Astrocyte (in vitro differentiated cells and primary cell): ENCODE data around the gene ZNF165. TPM values are rescaled to one million over a fixed set of nuclear protein-coding genes. Genes with fewer than 3 reads are reported as not detected.

Source experiments
- DNase-seq: peaks from one replicate; pipeline ENCODE4 v3.0.0-alpha.2; 2010; ENCODE audit warnings: low read depth
- FAIRE-seq: peaks from 2 replicates; lab custom pipeline; 2011; peaks lifted over from hg19 to GRCh38; lab: Jason Lieb, UNC
- H2AFZ ChIP-seq: 2 replicates; pipeline ENCODE4 v1.6.0; 2012; ENCODE audit warnings: low read depth, low read length, inconsistent platforms
- H3K27ac ChIP-seq: 2 replicates; pipeline ENCODE4 v1.5.1; 2011; ENCODE audit warnings: low read depth, low read length, inconsistent platforms
- H3K27me3 ChIP-seq: 2 replicates; pipeline ENCODE4 v1.6.0; 2011; ENCODE audit warnings: low read length, inconsistent platforms; ENCODE audit not compliant: insufficient read depth
- H3K36me3 ChIP-seq: 2 replicates; pipeline ENCODE4 v1.5.1; 2011; ENCODE audit warnings: low read length, inconsistent platforms; ENCODE audit not compliant: insufficient read depth
- H3K4me1 ChIP-seq: 2 replicates; pipeline ENCODE4 v1.5.1; 2011; ENCODE audit warnings: low read length, inconsistent platforms; ENCODE audit not compliant: insufficient read depth
- H3K4me2 ChIP-seq: 2 replicates; pipeline ENCODE4 v1.6.0; 2012; ENCODE audit warnings: low read length, inconsistent platforms
- H3K4me3 ChIP-seq: 2 replicates; pipeline ENCODE4 v1.5.1; 2011; ENCODE audit warnings: low read depth, mild to moderate bottlenecking, low read length, inconsistent platforms; ENCODE audit not compliant: insufficient read depth
- H3K79me2 ChIP-seq: 2 replicates; pipeline ENCODE4 v1.6.0; 2012; ENCODE audit warnings: mild to moderate bottlenecking, low read length, inconsistent platforms; ENCODE audit not compliant: insufficient read depth
- H3K9ac ChIP-seq: 2 replicates; pipeline ENCODE4 v1.6.0; 2012; ENCODE audit warnings: mild to moderate bottlenecking, low read length, inconsistent platforms
- H3K9me3 ChIP-seq: 2 replicates; pipeline ENCODE4 v1.5.1; 2012; ENCODE audit warnings: low read depth, mild to moderate bottlenecking, low read length, inconsistent platforms; ENCODE audit not compliant: insufficient read depth
- H4K20me1 ChIP-seq: 2 replicates; pipeline ENCODE4 v1.6.0; 2012; ENCODE audit warnings: low read length, inconsistent platforms; ENCODE audit not compliant: insufficient read depth
- H3K27ac Mint-ChIP-seq: one replicate; pipeline ENCODE4 v1.8.0; 2021; ENCODE audit warnings: mild to moderate bottlenecking, mixed read lengths; ENCODE audit not compliant: unreplicated experiment
- H3K27me3 Mint-ChIP-seq: one replicate; pipeline ENCODE4 v1.8.0; 2021; ENCODE audit warnings: low read depth, mixed read lengths; ENCODE audit not compliant: unreplicated experiment
- H3K36me3 Mint-ChIP-seq: one replicate; pipeline ENCODE4 v1.8.0; 2021; ENCODE audit warnings: low read depth, mixed read lengths; ENCODE audit not compliant: unreplicated experiment
- H3K4me1 Mint-ChIP-seq: one replicate; pipeline ENCODE4 v1.8.0; 2021; ENCODE audit warnings: low read depth, mixed read lengths; ENCODE audit not compliant: unreplicated experiment
- H3K4me3 Mint-ChIP-seq: one replicate; pipeline ENCODE4 v1.8.0; 2021; ENCODE audit warnings: mild to moderate bottlenecking, moderate library complexity, mixed read lengths; ENCODE audit not compliant: unreplicated experiment
- H3K9me3 Mint-ChIP-seq: one replicate; pipeline ENCODE4 v1.8.0; 2021; ENCODE audit warnings: mild to moderate bottlenecking, mixed read lengths; ENCODE audit not compliant: unreplicated experiment
- CTCF ChIP-seq: IDR thresholded peaks from 2 replicates; pipeline ENCODE4 v1.5.1; 2011; ENCODE audit warnings: low read depth, mild to moderate bottlenecking, inconsistent platforms, low read length, moderate library complexity; ENCODE audit not compliant: insufficient read depth
- EZH2 ChIP-seq: IDR thresholded peaks from 2 replicates; pipeline ENCODE4 v1.6.1; 2012; ENCODE audit warnings: mild to moderate bottlenecking, low read length, inconsistent platforms; ENCODE audit not compliant: insufficient read depth
- total RNA-seq: library from RNA; stranded (reverse); gene quantifications from 2 replicates; pipeline ENCODE4 v1.2.1, GENCODE V29; 2021

The ZNF165 gene
- total RNA-seq, 1 donor from 2014 or later: 0.75 TPM

GRCh38 chr6:28134015-28134414, 53.6 kb downstream of the ZNF165 start:
- Histone ChIP-seq H3K36me3 (peaks cover 10% of the 10 kb centered on the region), H3K9ac (no peak overlapping the region), H3K9me3 (peaks cover 4% of the 10 kb centered on the region), H3K79me2 (peaks cover 75% of the 10 kb centered on the region), H3K4me3 (no peak overlapping the region), H3K4me1 (peaks cover 5% of the 10 kb centered on the region), H3K27me3 (no peaks in the 10 kb centered on the region), H2AFZ (no peak overlapping the region), H3K27ac (no peak overlapping the region), H3K4me2 (no peak overlapping the region), H4K20me1 (peaks cover 25% of the 10 kb centered on the region)
- Mint-ChIP-seq H3K27ac (no peak overlapping the region), H3K4me3 (no peak overlapping the region), H3K4me1 (peaks cover 17% of the 10 kb centered on the region), H3K27me3 (no peaks in the 10 kb centered on the region), H3K9me3 (no peaks in the 10 kb centered on the region), H3K36me3 (no peaks in the 10 kb centered on the region)
- peak; percentile 31 for TF ChIP-seq CTCF
- no peak for TF ChIP-seq EZH2
- DNase-seq (peak; percentile 9), FAIRE-seq (no peak)

GRCh38 chr6:28134716-28135115, 54.3 kb downstream of the ZNF165 start:
- Histone ChIP-seq H2AFZ (no peak overlapping the region), H3K27ac (no peak overlapping the region), H3K9me3 (peaks cover 1% of the 10 kb centered on the region), H3K4me1 (peaks cover 5% of the 10 kb centered on the region), H3K4me2 (no peak overlapping the region), H3K79me2 (peaks cover 68% of the 10 kb centered on the region), H3K36me3 (peaks cover 3% of the 10 kb centered on the region), H3K9ac (no peak overlapping the region), H4K20me1 (peaks cover 19% of the 10 kb centered on the region), H3K27me3 (no peaks in the 10 kb centered on the region), H3K4me3 (no peak overlapping the region)
- no peak for TF ChIP-seq EZH2
- TF ChIP-seq CTCF: no peak
- no peak overlapping the region for H3K4me3 Mint-ChIP-seq
- H3K9me3 Mint-ChIP-seq: no peaks in the 10 kb centered on the region
- DNase-seq: no peak
- no peak overlapping the region for H3K27ac Mint-ChIP-seq
- no peak for FAIRE-seq
- peaks cover 17% of the 10 kb centered on the region for H3K4me1 Mint-ChIP-seq
- no peaks in the 10 kb centered on the region for H3K36me3 Mint-ChIP-seq
- no peaks in the 10 kb centered on the region for H3K27me3 Mint-ChIP-seq

GRCh38 chr6:28135393-28135792, 55.0 kb downstream of the ZNF165 start:
- Histone ChIP-seq H3K79me2 (peaks cover 61% of the 10 kb centered on the region), H3K27me3 (no peaks in the 10 kb centered on the region), H3K4me1 (peaks cover 5% of the 10 kb centered on the region), H2AFZ (no peak overlapping the region), H3K9ac (peak overlapping the region; percentile 94), H3K4me2 (peak overlapping the region; percentile 90), H4K20me1 (peaks cover 18% of the 10 kb centered on the region), H3K27ac (no peak overlapping the region), H3K9me3 (no peaks in the 10 kb centered on the region), H3K4me3 (peak overlapping the region; percentile 88), H3K36me3 (no peaks in the 10 kb centered on the region)
- Mint-ChIP-seq H3K9me3 (no peaks in the 10 kb centered on the region), H3K36me3 (no peaks in the 10 kb centered on the region), H3K27ac (no peak overlapping the region), H3K27me3 (no peaks in the 10 kb centered on the region), H3K4me1 (peaks cover 17% of the 10 kb centered on the region), H3K4me3 (peak overlapping the region; percentile 92)
- FAIRE-seq (no peak), DNase-seq (no peak)
- TF ChIP-seq EZH2 (no peak), CTCF (no peak)
